Smooth muscle cell of the brain vasculature (primary cell): ENCODE results near the gene TAPBP.
A peak's percentile ranks its signal among the peaks of the same experiment; 100 is the strongest.
"Not testable (repeated sequence)": the region's sequence is repeated elsewhere in the genome, so short reads cannot be mapped to it uniquely, and the experiment has no call there.

Experiments
- DNase-seq: peaks from one replicate; pipeline ENCODE4 v3.0.0-alpha.2; 2012; ENCODE audit warnings: low read depth, low spot score

Gene TAPBP

DNA sequence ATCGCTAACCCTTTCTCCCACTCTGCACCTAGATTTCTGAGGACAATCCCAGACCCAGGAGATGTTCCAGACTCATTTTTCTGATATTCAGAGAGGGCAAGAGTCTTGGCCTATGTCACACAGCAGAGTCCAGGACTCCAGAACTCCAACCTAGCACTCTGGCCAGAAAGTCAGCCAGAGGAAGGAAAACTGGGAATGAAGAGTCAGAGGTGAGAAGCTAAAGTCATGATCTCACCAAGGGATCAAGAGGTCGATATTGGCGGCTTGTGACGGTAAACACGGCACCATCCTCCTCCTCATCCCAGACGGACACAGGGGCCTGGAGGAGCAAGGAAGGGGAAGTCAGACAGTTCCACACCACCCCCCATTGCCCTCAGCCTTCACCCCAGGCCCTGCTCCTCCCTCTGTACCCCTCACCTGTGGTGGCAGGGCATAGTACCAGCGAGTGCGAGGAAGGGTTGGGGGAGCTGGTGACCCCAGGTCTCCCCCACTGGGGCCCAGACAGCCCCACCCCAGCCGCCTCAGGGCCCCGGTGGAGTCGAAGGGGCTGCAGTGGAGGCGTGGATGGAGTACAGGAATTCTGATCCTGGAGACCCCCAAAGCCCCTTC is 17.0 kb downstream of the TAPBP start:
- DNase-seq: no peak

- DNase-seq: no peak
These were observed 18.1 kb downstream of the TAPBP start for GRCh38 chr6:33295621-33296369.

DNA sequence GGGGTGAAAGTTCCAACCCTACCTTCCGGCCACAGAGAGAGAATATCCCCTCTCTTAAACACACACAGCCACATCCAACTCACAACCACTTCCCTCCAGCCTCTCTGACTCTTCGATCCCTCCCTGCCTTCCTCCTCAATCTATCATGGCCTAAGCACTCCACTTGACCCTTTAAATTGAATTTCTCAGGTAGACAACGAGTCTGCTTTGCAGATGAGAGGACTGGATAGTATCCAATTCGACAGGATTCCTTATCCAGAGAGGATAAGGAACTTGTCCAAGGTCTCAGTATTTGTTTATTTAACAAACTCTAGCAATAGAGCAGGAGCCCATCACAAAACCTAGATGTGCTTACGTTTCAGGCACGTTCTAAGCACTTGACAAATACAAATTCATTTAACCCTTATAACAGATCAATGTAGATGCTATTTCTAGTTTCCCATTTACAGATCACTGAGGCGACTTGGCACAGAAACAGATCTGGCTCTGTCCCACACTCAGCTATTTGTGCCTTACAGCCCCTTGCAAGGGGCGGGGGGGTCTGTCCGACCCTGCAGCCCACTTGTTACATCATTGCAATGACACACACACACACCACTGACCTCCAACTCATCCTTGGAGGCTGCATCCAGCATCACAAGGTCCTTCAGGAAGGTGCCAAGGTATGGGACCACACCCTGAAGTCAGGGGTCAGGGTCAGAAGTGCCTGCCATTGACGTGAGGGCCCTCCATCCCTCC is 19.6 kb downstream of the TAPBP start:
- DNase-seq: no peak

DNA sequence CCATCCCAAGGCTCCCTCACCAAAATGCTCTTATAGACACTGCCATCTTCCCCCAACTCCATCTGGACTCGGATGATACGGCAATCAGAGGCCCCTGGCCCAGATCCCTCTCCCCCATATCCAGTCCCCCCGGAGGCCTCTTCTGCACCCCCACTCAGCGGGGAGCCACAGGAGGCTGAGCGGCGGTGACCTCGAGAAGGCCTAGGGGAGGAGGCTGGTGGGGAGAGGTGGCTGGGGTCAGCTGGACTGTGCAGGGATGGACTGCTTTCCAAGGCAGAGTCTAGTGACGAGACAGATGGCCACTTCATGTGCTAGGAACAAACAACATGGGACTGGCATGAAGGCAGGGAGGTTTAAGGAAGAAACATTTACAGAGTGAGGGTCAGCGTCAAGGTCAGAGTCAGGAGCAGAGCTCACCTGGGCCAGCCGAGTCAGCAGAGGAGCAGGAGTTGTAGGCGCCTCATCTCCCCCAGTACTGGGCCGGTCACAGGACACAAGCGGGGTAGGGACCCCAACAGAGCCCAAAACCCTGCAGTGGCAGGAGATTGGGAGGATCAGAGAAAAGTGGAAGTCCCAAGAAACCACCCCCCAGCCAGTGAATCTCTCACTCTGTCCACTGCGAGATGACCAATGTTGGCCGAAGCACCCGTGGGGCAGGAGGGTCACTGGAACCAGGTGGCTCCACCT is 20.7 kb downstream of the TAPBP start:
- DNase-seq: no peak

DNA sequence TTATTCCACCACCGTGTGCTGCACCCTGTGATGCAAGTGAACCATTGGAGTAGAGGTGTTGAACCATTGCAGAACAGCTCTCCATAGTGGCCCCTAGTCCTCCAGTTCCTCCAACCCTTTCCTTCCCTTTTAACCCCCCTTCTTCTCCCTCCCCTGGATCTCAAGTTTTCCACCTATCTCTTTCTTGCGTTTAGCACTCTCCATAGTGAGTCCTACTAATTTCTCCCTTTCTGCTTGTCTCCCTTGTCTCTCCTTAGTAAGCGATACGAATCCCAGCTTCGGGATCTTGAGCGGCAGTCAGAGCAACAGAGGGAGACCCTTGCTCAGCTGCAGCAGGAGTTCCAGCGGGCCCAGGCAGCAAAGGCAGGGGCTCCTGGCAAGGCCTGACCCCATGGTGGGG is 23.4 kb downstream of the TAPBP start:
- DNase-seq: no peak

DNA sequence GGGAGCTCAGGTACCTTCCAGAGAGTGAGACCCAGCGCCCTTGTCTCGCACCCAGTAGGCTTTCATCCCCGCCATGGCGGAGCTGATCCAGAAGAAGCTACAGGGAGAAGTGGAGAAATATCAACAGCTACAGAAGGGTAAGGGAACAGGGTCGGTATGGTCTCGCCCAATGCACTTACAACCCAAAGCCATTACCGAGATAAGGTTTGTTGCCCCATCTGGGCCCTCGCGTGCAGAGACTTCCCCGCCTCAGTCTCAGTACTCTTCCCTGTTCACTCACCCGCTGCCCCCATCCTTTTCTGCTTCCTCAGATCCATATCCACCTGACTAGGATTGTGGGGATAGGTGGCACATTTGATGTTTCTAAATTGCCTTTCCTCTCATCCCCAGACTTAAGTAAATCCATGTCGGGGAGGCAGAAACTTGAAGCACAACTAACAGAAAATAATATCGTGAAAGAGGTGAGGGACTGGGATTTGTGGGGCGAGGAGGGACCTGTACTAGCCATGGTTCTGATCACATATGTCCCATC is 24.0 kb downstream of the TAPBP start:
- no peak for DNase-seq

GRCh38 chr6:33288921-33289783 is 24.7 kb downstream of the TAPBP start, which contains the start of the genes PFDN6 and WDR46:
Gene PFDN6, plus strand, starts transcription at chr6:33289601. Its CDS starts 256 bp downstream, at chr6:33289857.
Gene WDR46, minus strand, starts transcription at chr6:33289239. Its CDS starts 69 bp downstream, at chr6:33289170.
- DNase-seq: no peak

- DNase-seq: no peak
These were observed 25.5 kb downstream of the TAPBP start for GRCh38 chr6:33288141-33288920.

- no peak for DNase-seq
These were observed 26.6 kb downstream of the TAPBP start for GRCh38 chr6:33286946-33287914.

GRCh38 chr6:33285214-33285613 is 28.7 kb downstream of the TAPBP start:
- not testable (repeated sequence) for DNase-seq

DNA sequence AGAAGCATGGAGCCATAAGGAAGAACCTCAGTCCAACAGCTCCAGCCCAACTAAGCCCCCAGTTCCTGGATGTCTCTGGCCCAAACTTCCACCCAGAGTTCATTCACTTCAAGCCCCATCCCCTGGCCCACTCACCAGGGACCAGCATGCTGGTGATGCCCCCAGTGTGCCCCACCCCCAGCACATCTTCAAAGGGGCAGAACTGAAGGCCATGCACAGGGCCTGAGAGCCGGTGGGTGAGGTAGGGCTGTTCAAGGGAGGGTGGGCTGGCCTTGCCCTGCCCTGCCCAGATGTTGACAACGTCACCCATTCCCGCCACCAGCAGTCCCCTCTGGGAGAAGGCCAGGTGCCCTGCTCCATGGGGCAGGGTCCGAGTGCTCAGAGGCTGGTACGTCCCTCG is 33.3 kb downstream of the TAPBP start:
- no peak for DNase-seq

GRCh38 chr6:33279971-33280511 is 33.8 kb downstream of the TAPBP start:
- no peak for DNase-seq

- no peak for DNase-seq
These were observed 34.6 kb downstream of the TAPBP start for GRCh38 chr6:33279257-33279695.

DNA sequence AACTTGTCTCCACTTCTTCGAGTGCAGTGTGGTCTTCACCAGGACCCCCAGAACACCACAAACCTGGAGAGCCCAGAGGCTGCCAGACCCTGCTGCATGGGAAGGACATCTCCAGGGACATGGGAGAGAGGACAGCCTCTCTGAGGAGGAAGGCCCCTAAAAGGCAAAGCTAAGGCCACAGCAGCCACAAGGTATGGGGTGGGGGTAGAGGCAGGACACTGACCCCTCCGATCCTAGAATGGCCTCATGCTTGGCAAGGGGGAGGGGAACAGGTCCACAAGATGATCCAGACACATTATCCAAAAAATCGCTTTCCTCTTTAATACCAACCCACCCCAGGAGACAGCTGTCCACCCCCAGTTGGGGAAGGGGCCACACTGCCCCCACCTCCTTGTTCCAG is 35.1 kb downstream of the TAPBP start:
- DNase-seq: no peak

DNA sequence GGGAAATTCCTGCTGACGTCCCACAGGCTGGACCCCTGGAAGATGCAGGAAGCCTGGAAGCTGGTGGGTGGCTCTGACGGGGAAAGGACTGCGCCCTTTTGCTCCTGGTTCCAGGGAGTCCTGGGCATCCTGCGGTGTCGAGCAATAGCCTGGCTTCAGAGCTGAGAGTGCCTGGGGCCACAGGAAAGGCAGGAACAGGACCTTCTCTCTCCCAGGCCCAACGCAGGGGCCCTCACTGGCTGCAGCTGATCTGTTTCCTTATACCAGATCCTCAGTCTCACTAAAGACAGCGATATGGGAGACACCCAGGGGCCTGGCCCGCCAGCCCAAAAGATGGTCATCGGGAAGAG is 35.5 kb downstream of the TAPBP start:
- DNase-seq: no peak

DNA sequence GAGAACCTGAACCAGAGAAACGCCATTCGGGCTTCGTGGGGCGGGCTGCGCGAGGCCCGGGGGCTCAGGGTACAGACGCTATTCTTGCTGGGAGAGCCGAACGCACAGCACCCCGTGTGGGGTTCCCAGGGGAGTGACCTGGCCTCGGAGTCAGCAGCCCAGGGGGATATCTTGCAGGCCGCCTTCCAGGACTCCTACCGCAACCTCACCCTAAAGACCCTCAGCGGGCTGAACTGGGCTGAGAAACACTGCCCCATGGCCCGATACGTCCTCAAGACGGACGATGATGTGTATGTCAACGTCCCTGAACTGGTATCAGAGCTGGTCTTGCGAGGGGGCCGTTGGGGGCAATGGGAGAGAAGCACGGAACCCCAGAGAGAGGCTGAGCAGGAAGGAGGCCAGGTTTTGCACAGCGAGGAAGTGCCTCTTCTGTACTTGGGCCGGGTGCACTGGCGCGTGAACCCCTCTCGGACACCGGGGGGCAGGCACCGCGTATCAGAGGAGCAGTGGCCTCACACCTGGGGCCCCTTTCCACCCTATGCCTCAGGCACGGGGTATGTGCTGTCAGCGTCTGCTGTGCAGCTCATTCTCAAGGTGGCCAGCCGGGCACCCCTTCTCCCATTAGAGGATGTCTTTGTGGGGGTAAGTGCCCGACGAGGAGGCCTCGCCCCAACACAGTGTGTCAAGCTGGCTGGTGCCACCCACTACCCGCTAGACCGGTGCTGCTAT is 36.1 kb downstream of the TAPBP start:
- no peak for DNase-seq

GRCh38 chr6:33276864-33277662 is 36.8 kb downstream of the TAPBP start, which contains the start of gene B3GALT4:
Gene B3GALT4, plus strand, starts transcription at chr6:33277123. Its CDS starts 297 bp downstream, at chr6:33277420.
- DNase-seq: peak; percentile 13
